Measurements from ENCODE around the gene ACBD4. TPM values are rescaled to one million over a fixed set of nuclear protein-coding genes. Genes with fewer than 3 reads are reported as not detected.

The ACBD4 gene
- polyA plus RNA-seq, 1 donor from 2014 or later, result 3.1 TPM

GRCh38 chr17:45129940-45130680, 5.4 kb upstream of the ACBD4 start:
- no peak overlapping the region for H3K27ac ChIP-seq (ENCODE audit: low read length)
- no peaks in the 10 kb centered on the region for H3K9me3 ChIP-seq (ENCODE audit: low read length)
- no peaks in the 10 kb centered on the region for H3K79me2 ChIP-seq (replicated peaks; ENCODE audit: insufficient read depth, low read length)
- no peak overlapping the region for H3K4me2 ChIP-seq (ENCODE audit: low read length)
- H4K20me1 ChIP-seq (ENCODE audit: insufficient read depth), result no peaks in the 10 kb centered on the region
- no peak overlapping the region for H2AFZ ChIP-seq (ENCODE audit: low read depth, low read length)
- TF ChIP-seq RAD21 (conservative IDR thresholded peaks at IDR 0.05) (no peak), EZH2 (IDR thresholded peaks at IDR 0.05; ENCODE audit: borderline replicate concordance, insufficient read depth, low read length, poor library complexity, severe bottlenecking) (no peak), EP300 (conservative IDR thresholded peaks at IDR 0.05; ENCODE audit: poor library complexity, severe bottlenecking) (no peak), MXI1 (conservative IDR thresholded peaks at IDR 0.05; ENCODE audit: poor library complexity, severe bottlenecking) (no peak), POLR2AphosphoS5 (IDR thresholded peaks at IDR 0.05) (no peak), TAF1 (IDR thresholded peaks at IDR 0.05; ENCODE audit: low read depth) (no peak), SMC3 (conservative IDR thresholded peaks at IDR 0.05; ENCODE audit: poor library complexity) (no peak)
- TF ChIP-seq, protein P1, sequence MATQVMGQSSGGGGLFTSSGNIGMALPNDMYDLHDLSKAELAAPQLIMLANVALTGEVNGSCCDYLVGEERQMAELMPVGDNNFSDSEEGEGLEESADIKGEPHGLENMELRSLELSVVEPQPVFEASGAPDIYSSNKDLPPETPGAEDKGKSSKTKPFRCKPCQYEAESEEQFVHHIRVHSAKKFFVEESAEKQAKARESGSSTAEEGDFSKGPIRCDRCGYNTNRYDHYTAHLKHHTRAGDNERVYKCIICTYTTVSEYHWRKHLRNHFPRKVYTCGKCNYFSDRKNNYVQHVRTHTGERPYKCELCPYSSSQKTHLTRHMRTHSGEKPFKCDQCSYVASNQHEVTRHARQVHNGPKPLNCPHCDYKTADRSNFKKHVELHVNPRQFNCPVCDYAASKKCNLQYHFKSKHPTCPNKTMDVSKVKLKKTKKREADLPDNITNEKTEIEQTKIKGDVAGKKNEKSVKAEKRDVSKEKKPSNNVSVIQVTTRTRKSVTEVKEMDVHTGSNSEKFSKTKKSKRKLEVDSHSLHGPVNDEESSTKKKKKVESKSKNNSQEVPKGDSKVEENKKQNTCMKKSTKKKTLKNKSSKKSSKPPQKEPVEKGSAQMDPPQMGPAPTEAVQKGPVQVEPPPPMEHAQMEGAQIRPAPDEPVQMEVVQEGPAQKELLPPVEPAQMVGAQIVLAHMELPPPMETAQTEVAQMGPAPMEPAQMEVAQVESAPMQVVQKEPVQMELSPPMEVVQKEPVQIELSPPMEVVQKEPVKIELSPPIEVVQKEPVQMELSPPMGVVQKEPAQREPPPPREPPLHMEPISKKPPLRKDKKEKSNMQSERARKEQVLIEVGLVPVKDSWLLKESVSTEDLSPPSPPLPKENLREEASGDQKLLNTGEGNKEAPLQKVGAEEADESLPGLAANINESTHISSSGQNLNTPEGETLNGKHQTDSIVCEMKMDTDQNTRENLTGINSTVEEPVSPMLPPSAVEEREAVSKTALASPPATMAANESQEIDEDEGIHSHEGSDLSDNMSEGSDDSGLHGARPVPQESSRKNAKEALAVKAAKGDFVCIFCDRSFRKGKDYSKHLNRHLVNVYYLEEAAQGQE (IDR thresholded peaks at IDR 0.05; ENCODE audit: borderline replicate concordance), result no peak
- TF ChIP-seq, protein P2, sequence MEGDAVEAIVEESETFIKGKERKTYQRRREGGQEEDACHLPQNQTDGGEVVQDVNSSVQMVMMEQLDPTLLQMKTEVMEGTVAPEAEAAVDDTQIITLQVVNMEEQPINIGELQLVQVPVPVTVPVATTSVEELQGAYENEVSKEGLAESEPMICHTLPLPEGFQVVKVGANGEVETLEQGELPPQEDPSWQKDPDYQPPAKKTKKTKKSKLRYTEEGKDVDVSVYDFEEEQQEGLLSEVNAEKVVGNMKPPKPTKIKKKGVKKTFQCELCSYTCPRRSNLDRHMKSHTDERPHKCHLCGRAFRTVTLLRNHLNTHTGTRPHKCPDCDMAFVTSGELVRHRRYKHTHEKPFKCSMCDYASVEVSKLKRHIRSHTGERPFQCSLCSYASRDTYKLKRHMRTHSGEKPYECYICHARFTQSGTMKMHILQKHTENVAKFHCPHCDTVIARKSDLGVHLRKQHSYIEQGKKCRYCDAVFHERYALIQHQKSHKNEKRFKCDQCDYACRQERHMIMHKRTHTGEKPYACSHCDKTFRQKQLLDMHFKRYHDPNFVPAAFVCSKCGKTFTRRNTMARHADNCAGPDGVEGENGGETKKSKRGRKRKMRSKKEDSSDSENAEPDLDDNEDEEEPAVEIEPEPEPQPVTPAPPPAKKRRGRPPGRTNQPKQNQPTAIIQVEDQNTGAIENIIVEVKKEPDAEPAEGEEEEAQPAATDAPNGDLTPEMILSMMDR (IDR thresholded peaks at IDR 0.05; ENCODE audit: poor library complexity, severe bottlenecking), result no peak
- H3K36me3 ChIP-seq (ENCODE audit: insufficient read depth, low read length), result no peaks in the 10 kb centered on the region
- no peak overlapping the region for H3K9ac ChIP-seq (ENCODE audit: low read length)
- H3K9me2 ChIP-seq (ENCODE audit: insufficient read depth, low read length), result no peaks in the 10 kb centered on the region
- no peaks in the 10 kb centered on the region for H3F3A ChIP-seq (ENCODE audit: insufficient read depth, low read length, poor library complexity, severe bottlenecking)
- H3K4me3 ChIP-seq (ENCODE audit: low read length), result no peak overlapping the region
- H3K27me3 ChIP-seq (ENCODE audit: insufficient read depth, low read depth, low read length), result no peaks in the 10 kb centered on the region

DNA sequence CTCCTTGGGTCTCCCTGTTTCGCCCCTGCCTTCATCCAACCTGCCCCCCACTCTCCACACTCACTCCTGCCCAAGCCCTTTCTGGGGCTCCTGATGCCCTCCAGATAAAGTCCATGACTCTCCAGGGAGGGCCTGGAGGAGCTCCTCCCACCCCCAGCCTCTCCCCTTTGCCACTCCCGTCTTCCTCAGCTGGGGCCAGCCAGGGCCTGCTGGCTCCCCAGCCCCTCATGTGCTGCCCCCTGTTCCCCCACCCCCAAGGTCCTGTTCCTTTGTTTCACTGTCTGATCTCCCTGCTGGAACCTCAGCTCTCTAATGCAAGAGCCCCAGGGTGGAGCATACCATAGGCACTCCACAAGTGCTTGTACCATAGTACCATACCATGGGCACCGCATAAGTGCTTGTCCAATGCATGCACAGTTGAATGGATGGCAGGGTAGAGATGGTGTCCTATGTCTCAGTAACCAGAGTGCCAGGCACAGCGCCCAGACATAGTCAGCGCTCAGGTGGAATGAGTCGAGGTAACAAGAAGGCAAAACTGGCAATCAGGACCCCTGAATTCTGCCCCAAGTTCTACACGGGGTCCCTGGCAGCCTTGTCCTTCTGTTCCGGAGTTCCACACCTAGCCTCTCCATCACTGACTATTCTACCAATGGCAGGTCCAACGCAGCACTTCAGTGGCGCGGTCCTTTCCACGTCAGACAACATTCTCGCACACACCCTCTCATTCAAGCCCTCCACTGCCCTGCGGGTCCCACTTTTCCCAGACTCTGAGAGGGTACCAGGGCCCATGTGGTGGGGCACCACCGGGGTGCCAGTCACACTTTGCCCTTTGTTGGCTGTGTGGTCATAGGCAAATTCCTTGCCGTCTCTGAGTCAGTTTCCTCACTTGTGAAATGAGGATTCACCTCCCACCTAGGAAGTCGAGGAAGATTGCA, 4.5 kb upstream of the ACBD4 start:
- no peak overlapping the region for H3K9ac ChIP-seq (ENCODE audit: low read length)
- H3K79me2 ChIP-seq (replicated peaks; ENCODE audit: insufficient read depth, low read length), result no peaks in the 10 kb centered on the region
- no peak overlapping the region for H3K4me3 ChIP-seq (ENCODE audit: low read length)
- H3K27ac ChIP-seq (ENCODE audit: low read length), result no peak overlapping the region
- H3K36me3 ChIP-seq (ENCODE audit: insufficient read depth, low read length), result no peaks in the 10 kb centered on the region
- H3K4me2 ChIP-seq (ENCODE audit: low read length), result no peak overlapping the region
- no peak overlapping the region for H2AFZ ChIP-seq (ENCODE audit: low read depth, low read length)
- no peaks in the 10 kb centered on the region for H3K9me2 ChIP-seq (ENCODE audit: insufficient read depth, low read length)
- TF ChIP-seq RAD21 (conservative IDR thresholded peaks at IDR 0.05) (no peak), SMC3 (conservative IDR thresholded peaks at IDR 0.05; ENCODE audit: poor library complexity) (no peak), EP300 (conservative IDR thresholded peaks at IDR 0.05; ENCODE audit: poor library complexity, severe bottlenecking) (no peak), TAF1 (IDR thresholded peaks at IDR 0.05; ENCODE audit: low read depth) (no peak), POLR2AphosphoS5 (IDR thresholded peaks at IDR 0.05) (no peak), MXI1 (conservative IDR thresholded peaks at IDR 0.05; ENCODE audit: poor library complexity, severe bottlenecking) (no peak), EZH2 (IDR thresholded peaks at IDR 0.05; ENCODE audit: borderline replicate concordance, insufficient read depth, low read length, poor library complexity, severe bottlenecking) (no peak)
- TF ChIP-seq, protein P2 (IDR thresholded peaks at IDR 0.05; ENCODE audit: poor library complexity, severe bottlenecking), result no peak
- TF ChIP-seq, protein P1 (IDR thresholded peaks at IDR 0.05; ENCODE audit: borderline replicate concordance), result no peak
- H3F3A ChIP-seq (ENCODE audit: insufficient read depth, low read length, poor library complexity, severe bottlenecking), result no peaks in the 10 kb centered on the region
- no peaks in the 10 kb centered on the region for H3K27me3 ChIP-seq (ENCODE audit: insufficient read depth, low read depth, low read length)
- no peaks in the 10 kb centered on the region for H4K20me1 ChIP-seq (ENCODE audit: insufficient read depth)
- no peaks in the 10 kb centered on the region for H3K9me3 ChIP-seq (ENCODE audit: low read length)

Measured in neural cell (in vitro differentiated cells).